CD4-positive, alpha-beta memory T cell (primary cell): ENCODE data around the gene REC8. TPM values are rescaled to one million over a fixed set of nuclear protein-coding genes. Genes with fewer than 3 reads are reported as not detected.
A peak's percentile ranks its signal among the peaks of the same experiment; 100 is the strongest.

ENCODE experiments used
- CTCF ChIA-PET: fragments of 350-600 bp; sonication (Branson Sonifier 250); formaldehyde crosslinking; loops from one replicate; lab custom pipeline; 2021; ENCODE audit warnings: inconsistent platforms; ENCODE audit not compliant: partially characterized antibody; lab: Charles Lee
- POLR2A ChIA-PET: fragments of 350-600 bp; sonication (Branson Sonifier 250); formaldehyde crosslinking; loops from one replicate; lab custom pipeline; 2021; ENCODE audit not compliant: partially characterized antibody; lab: Charles Lee
- DNase-seq, 5 donors: peaks; one replicate each; pipeline versions ENCODE4 v3.0.0 to v3.0.0-alpha.2; 2020 to 2022; ENCODE audit warnings: mixed read lengths in 1 of 5
- H3K27ac ChIP-seq: one replicate; pipeline ENCODE4 v1.7.0; 2013; ENCODE audit warnings: low read depth, low read length
- H3K27me3 ChIP-seq: 2 replicates; pipeline ENCODE4 v1.7.0; 2013; ENCODE audit warnings: mild to moderate bottlenecking, low read length, moderate library complexity; ENCODE audit not compliant: insufficient read depth
- H3K36me3 ChIP-seq: 2 replicates; pipeline ENCODE4 v1.7.0; 2013; ENCODE audit warnings: mild to moderate bottlenecking, low read length, moderate library complexity; ENCODE audit not compliant: insufficient read depth
- H3K4me1 ChIP-seq: 2 replicates; pipeline ENCODE4 v1.7.0; 2013; ENCODE audit warnings: mild to moderate bottlenecking, low read length, moderate library complexity; ENCODE audit not compliant: insufficient read depth
- H3K4me3 ChIP-seq, 2 donors: one replicate each; pipeline ENCODE4 v1.7.0; 2013; ENCODE audit warnings: low read length in 2 of 2, mild to moderate bottlenecking in 1 of 2
- H3K9me3 ChIP-seq, 2 donors: one replicate each; pipeline ENCODE4 v1.7.0; 2013; ENCODE audit warnings: low read length in 2 of 2, control low read depth in 1 of 2; ENCODE audit not compliant: control insufficient read depth in 1 of 2
- H3K27ac Mint-ChIP-seq, 7 donors: one replicate each; pipeline ENCODE4 v1.8.0; 2020 to 2021; ENCODE audit warnings: mixed read lengths in 7 of 7, mild to moderate bottlenecking in 6 of 7, inconsistent platforms in 3 of 7, moderate library complexity in 3 of 7
- H3K27me3 Mint-ChIP-seq, 2 donors: one replicate each; pipeline ENCODE4 v1.8.0; 2020 to 2021; ENCODE audit warnings: mixed read lengths in 2 of 2
- H3K36me3 Mint-ChIP-seq, 2 donors: one replicate each; pipeline ENCODE4 v1.8.0; 2020 to 2021; ENCODE audit warnings: mixed read lengths in 2 of 2, inconsistent platforms in 1 of 2, mild to moderate bottlenecking in 1 of 2
- H3K4me1 Mint-ChIP-seq, 4 donors: one replicate each; pipeline ENCODE4 v1.8.0; 2020 to 2021; ENCODE audit warnings: mixed read lengths in 4 of 4, mild to moderate bottlenecking in 1 of 4
- H3K4me3 Mint-ChIP-seq, 8 donors: one replicate each; pipeline ENCODE4 v1.8.0; 2020 to 2021; ENCODE audit warnings: mixed read lengths in 8 of 8, mild to moderate bottlenecking in 7 of 8, moderate library complexity in 6 of 8, inconsistent platforms in 3 of 8
- H3K9me3 Mint-ChIP-seq, 8 donors: one replicate each; pipeline ENCODE4 v1.8.0; 2020 to 2021; ENCODE audit warnings: mixed read lengths in 8 of 8, mild to moderate bottlenecking in 5 of 8, inconsistent platforms in 3 of 8, moderate library complexity in 1 of 8
- intact Hi-C: fragments of 100-400 bp; cut with micrococcal nuclease; formaldehyde crosslinking; loops from one replicate; pipeline ENCODE4 v1.15.1; 2023
- polyA plus RNA-seq, 2 donors: library from polyadenylated mRNA; unstranded; fragments of 300-500 nt; fragmentation: Illumina TruSeq; gene quantifications; one replicate each; pipeline ENCODE4 v1.2.3, GENCODE V29; 2021
- total RNA-seq, 2 experiments: library from RNA; stranded (reverse); gene quantifications; one replicate each; pipeline ENCODE4 v1.2.3, GENCODE V29; 2021

The REC8 gene
- total and polyA plus RNA-seq, 4 experiments from 2014 or later = 2.8 to 30.5 (median 18.8) TPM

DNA sequence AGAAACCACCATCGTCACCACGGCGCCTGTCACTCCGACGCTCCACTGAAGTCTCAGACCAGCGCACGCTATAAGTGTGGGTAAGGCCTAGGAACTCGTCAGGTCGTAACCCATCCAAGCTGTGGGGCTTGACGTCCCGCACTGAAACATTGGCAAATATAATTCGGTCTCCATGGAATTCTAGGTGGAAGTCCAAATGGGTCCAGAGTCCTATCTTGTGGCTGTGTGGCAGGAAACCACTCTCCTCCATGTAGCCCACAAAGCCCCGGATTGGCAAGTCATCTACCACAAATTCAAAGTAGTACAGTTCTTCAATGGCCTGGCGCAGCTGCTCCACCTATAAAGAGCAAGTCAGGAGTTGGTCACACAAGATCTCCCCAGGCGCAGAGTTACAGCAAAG lies 21.1 kb downstream of the REC8 start:
- ChIA-PET POLR2A (interaction anchor here (3.8 to 4.3 kb wide), 2 partner anchors 19 to 56 kb away, joined by 26 to 107 read pairs; partner anchors contain the start of genes CHMP4A and PSME1), CTCF (no interaction called here)
- intact Hi-C loops = no loop called here
- peak overlapping the region; percentile 25 to 94 (median 73) for H3K27ac Mint-ChIP-seq
- H3K9me3 Mint-ChIP-seq = peaks cover 0 to 2% (median 0%) of the 10 kb centered on the region in 8 donors
- DNase-seq = no peak
- H3K4me1 ChIP-seq = peaks cover 43% of the 10 kb centered on the region
- peaks cover 14 to 49% of the 10 kb centered on the region in 2 donors for H3K36me3 Mint-ChIP-seq
- H3K36me3 ChIP-seq = peaks cover 15% of the 10 kb centered on the region
- H3K4me1 Mint-ChIP-seq = peaks cover 31 to 70% (median 54%) of the 10 kb centered on the region in 4 donors
- H3K27me3 Mint-ChIP-seq = no peaks in the 10 kb centered on the region
- no peak overlapping the region for H3K4me3 ChIP-seq
- H3K27ac ChIP-seq = no peak overlapping the region
- no peaks in the 10 kb centered on the region for H3K27me3 ChIP-seq
- no peaks in the 10 kb centered on the region for H3K9me3 ChIP-seq
- H3K4me3 Mint-ChIP-seq = peak overlapping the region in 5 of 8 donors; percentile 13 to 36 (median 25)

DNA sequence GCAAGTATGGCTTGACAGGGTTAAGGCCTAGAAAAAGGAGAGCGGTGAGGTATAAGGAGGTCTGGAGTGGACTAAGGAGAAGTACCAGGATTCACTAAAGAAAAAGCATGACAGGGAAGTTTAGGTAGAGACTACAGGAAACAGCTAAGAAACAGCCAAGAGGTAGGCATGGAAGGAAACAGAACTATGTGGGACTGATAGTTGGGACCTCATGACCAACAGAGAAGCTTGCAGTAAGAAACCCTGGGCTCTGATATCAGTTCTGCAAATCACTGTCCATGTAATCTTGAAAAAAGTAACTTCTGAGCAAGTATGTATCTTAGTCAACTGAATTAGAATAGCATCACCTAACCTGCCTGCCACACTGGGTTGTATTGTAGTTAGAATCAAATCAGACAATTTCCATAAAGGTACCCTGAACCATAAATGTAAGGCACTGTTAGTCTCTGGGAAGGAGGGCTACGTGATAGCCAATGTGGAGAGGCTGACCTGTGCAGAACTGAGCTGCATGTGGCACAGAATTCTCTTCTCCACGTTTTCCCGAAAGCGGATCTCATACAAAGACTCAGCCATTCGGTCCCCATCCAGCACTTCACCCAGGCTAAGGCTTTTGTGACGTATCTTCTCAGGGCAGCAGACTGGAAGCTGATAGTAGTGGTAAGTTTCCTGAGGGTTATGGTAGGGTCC lies 22.4 kb downstream of the REC8 start:
- Mint-ChIP-seq H3K36me3 (peaks cover 20 to 44% of the 10 kb centered on the region in 2 donors), H3K27ac (peak overlapping the region; percentile 92 to 99 (median 97)), H3K9me3 (peaks cover 0 to 2% (median 0%) of the 10 kb centered on the region in 8 donors), H3K4me3 (peak overlapping the region; percentile 93 to 98 (median 94)), H3K4me1 (peaks cover 34 to 67% (median 54%) of the 10 kb centered on the region in 4 donors), H3K27me3 (no peaks in the 10 kb centered on the region)
- H3K9me3 ChIP-seq = no peaks in the 10 kb centered on the region
- H3K4me3 ChIP-seq = peak overlapping the region; percentile 87 to 90
- DNase-seq = no peak
- POLR2A ChIA-PET = interaction anchor here (1.3 to 4.3 kb wide), 18 partner anchors 18 to 248 kb away, joined by 3 to 107 read pairs (median 18); partner anchors contain the start of genes CBLN3, CHMP4A, DCAF11 and EMC9
- H3K36me3 ChIP-seq = peaks cover 15% of the 10 kb centered on the region
- CTCF ChIA-PET = interaction anchor here (1.0 to 3.7 kb wide), 6 partner anchors 21 to 103 kb away, joined by 3 to 23 read pairs (median 8); partner anchors contain the start of genes CHMP4A, EMC9, IRF9 and MDP1
- H3K27me3 ChIP-seq = no peaks in the 10 kb centered on the region
- intact Hi-C loops = loop anchor here (2.0 kb wide), 1 partner anchor 76 kb away; the partner anchor contains the start of gene RABGGTA
- H3K27ac ChIP-seq = peak overlapping the region; percentile 98
- H3K4me1 ChIP-seq = peaks cover 39% of the 10 kb centered on the region

DNA sequence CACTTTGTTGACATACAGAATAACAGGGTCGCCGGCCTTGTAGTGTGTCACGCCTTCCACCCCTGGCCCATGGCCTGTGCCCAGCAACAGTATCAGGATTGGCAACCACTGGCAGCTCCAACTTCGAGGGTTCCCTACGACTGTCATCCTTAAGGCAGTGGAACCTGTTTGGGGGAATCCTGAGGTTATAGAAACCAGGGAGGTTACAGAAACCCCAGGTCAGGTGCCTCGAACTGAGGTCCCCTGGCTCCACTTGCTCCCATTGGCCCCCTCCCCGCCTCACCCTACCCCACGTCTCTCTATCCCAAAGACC lies 22.9 kb downstream of the REC8 start:
- Histone ChIP-seq H3K9me3 (no peaks in the 10 kb centered on the region), H3K4me1 (peaks cover 37% of the 10 kb centered on the region), H3K27ac (peak overlapping the region; percentile 98), H3K27me3 (no peaks in the 10 kb centered on the region), H3K36me3 (peaks cover 15% of the 10 kb centered on the region), H3K4me3 (peak overlapping the region; percentile 87 to 90)
- Mint-ChIP-seq H3K4me1 (peaks cover 32 to 67% (median 53%) of the 10 kb centered on the region in 4 donors), H3K9me3 (peaks cover 0 to 2% (median 0%) of the 10 kb centered on the region in 8 donors), H3K27me3 (no peaks in the 10 kb centered on the region), H3K36me3 (peaks cover 19 to 44% of the 10 kb centered on the region in 2 donors), H3K4me3 (peak overlapping the region; percentile 93 to 98 (median 94)), H3K27ac (peak overlapping the region; percentile 92 to 99 (median 97))
- CTCF ChIA-PET = interaction anchor here (0.9 to 3.7 kb wide), 6 partner anchors 15 to 103 kb away, joined by 3 to 23 read pairs (median 8); partner anchors contain the start of genes CHMP4A, IRF9, MDP1 and TINF2
- no peak for DNase-seq
- intact Hi-C loops = loop anchor here (1.0 to 2.0 kb wide), 4 partner anchors 18 to 76 kb away; partner anchors contain the start of genes CHMP4A, GMPR2, IRF9 and NEDD8
- POLR2A ChIA-PET = interaction anchor here (0.7 to 4.3 kb wide), 28 partner anchors 8 to 248 kb away, joined by 3 to 107 read pairs (median 11); partner anchors contain the start of genes CBLN3, CHMP4A, DCAF11 and EMC9

DNA sequence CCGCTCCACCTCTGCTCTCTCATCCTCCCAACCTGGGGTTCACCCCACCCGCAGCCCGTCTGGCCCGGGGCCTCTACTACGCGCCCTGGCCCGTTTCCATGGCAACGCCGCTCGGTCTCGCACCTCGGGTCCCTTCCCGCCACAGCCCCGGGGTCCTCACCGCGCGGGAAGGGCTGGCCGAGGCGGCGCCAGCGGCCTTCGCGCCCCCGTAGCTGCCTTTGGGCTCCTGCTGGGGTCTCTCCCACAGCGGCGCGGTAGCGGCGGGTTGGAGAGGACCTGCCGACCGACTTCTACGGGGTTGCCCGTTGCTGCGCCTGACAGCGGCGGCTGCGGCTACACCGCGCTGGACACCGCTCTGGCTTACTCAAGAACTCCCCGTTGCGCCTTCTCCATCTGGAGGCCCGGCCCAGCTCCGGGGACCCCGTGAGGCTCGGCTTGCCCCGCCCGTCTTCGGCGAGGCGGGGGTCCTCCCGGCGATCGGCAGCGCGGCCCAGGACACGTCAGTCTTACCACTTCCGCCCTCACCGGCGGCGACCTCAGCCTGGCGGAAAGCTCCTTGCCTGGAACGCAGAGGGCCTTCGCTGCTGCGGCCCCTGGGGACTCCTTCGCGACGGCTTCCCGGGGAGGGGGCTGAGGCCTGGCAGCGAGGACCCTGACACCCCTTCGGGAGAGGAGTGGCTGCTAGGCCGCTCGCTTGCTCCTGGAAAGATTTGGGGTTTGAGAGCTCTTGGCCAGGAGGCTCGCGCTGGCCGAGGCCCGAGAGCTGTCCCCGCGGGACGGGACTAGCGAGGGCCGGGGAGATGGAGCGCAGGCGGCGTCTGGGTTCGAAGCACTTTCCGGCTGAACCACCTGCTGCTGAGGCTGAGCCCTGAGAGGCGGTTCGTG lies 23.5 kb downstream of the REC8 start, which contains the start of gene TM9SF1:
Gene TM9SF1, minus strand, starts transcription at position 256 of the 885 bp plus-strand sequence. CDS start 422 bp downstream, outside the sequence.
- Mint-ChIP-seq H3K9me3 (peaks cover 0 to 2% (median 0%) of the 10 kb centered on the region in 8 donors), H3K27ac (peak within 1 kb of the TSS; percentile 92 to 99 (median 98)), H3K36me3 (peaks cover 19 to 42% of the 10 kb centered on the region in 2 donors), H3K27me3 (no peaks in the 10 kb centered on the region), H3K4me1 (peaks cover 31 to 65% (median 48%) of the 10 kb centered on the region in 4 donors), H3K4me3 (peak within 1 kb of the TSS; percentile 93 to 98 (median 94))
- CTCF ChIA-PET = interaction anchor here (0.7 to 3.7 kb wide), 10 partner anchors 14 to 247 kb away, joined by 3 to 23 read pairs (median 5); partner anchors contain the start of genes CHMP4A, CIDEB, IRF9 and MDP1
- POLR2A ChIA-PET = interaction anchor here (0.6 to 4.3 kb wide), 40 partner anchors 9 to 1625 kb away, joined by 3 to 107 read pairs (median 5); partner anchors contain the start of genes CBLN3, CHMP4A, DCAF11 and DHRS1
- intact Hi-C loops = loop anchor here (1.0 to 2.0 kb wide), 4 partner anchors 18 to 75 kb away; partner anchors contain the start of genes CHMP4A, GMPR2, IRF9 and NEDD8
- H3K4me1 ChIP-seq = peaks cover 37% of the 10 kb centered on the region
- H3K9me3 ChIP-seq = no peaks in the 10 kb centered on the region
- peak within 1 kb of the TSS; percentile 98 for H3K27ac ChIP-seq
- peaks cover 15% of the 10 kb centered on the region for H3K36me3 ChIP-seq
- DNase-seq = peak; percentile 89 to 92 (median 92)
- no peaks in the 10 kb centered on the region for H3K27me3 ChIP-seq
- peak within 1 kb of the TSS; percentile 87 to 90 for H3K4me3 ChIP-seq

DNA sequence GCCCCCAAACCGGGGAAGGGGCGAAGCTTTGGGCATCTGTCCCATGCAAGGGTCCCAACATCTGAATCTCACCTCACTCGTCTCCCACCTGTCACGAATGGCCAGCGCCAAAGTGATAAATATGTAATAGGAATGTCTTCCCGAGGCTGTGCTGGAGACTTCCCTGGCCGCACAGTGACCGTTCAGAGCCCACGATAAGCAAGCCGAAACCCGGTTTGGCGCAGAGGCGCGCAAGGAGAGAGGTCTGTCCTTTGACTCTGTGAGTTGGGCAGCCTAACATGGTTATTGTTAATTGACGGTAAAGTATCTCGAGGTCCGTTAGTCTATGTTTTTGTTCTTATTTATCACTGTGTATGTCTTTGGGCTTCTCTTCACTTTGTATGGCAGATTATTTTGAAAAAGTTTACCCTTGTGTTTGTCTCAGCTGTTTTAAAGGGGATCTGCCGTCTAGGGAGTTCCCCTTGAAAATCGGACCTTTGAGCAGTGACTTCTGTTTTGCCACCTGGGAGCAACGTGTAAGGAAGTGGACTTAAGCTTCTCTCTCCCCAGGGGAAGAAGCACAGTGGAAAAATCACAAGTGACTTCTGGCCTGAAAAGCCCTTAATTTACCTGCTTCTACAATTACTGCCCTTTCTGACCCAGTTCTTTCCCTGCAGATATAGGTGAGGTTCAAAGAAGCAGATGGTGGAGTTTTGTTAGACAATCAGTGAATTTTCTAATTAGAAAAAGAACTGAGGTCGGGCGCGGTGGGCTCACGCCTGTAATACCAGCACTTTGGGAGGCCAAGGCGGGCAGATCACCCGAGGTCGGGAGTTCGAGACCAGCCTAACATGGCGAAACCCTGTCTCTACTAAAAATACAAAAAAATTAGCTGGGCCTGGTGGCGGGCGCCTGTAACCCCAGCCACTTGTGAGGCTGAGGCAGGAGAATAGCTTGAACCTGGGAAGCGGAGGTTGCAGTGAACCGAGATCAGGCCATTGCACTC lies 24.5 kb downstream of the REC8 start:
- Mint-ChIP-seq H3K9me3 (peaks cover 0 to 3% (median 0%) of the 10 kb centered on the region in 8 donors), H3K27me3 (no peaks in the 10 kb centered on the region), H3K4me3 (peak overlapping the region; percentile 93 to 98 (median 94)), H3K36me3 (peaks cover 21 to 41% of the 10 kb centered on the region in 2 donors), H3K27ac (peak overlapping the region; percentile 92 to 99 (median 98)), H3K4me1 (peaks cover 32 to 65% (median 49%) of the 10 kb centered on the region in 4 donors)
- Histone ChIP-seq H3K4me1 (peaks cover 37% of the 10 kb centered on the region), H3K4me3 (peak overlapping the region; percentile 87 to 90), H3K27me3 (no peaks in the 10 kb centered on the region), H3K36me3 (peaks cover 15% of the 10 kb centered on the region), H3K9me3 (no peaks in the 10 kb centered on the region), H3K27ac (peak overlapping the region; percentile 98)
- ChIA-PET CTCF (interaction anchor here (0.7 to 3.7 kb wide), 9 partner anchors 13 to 219 kb away, joined by 3 to 23 read pairs (median 5); partner anchors contain the start of genes CHMP4A, CIDEB, IRF9 and MDP1), POLR2A (interaction anchor here (0.6 to 4.3 kb wide), 36 partner anchors 10 to 1626 kb away, joined by 3 to 107 read pairs (median 6); partner anchors contain the start of genes CBLN3, CHMP4A, DCAF11 and DHRS1)
- intact Hi-C loops = no loop called here
- DNase-seq = no peak
